GM12891 (cell line): Measurements from ENCODE around the gene FBXL2.

Experiments
- PAX5 ChIP-seq: IDR thresholded peaks from 2 replicates; pipeline ENCODE4 v1.6.1; 2011; ENCODE audit warnings: low read length, moderate library complexity, mild to moderate bottlenecking; ENCODE audit not compliant: insufficient read depth, severe bottlenecking
- POLR2A ChIP-seq: IDR thresholded peaks from 2 replicates; pipeline ENCODE4 v1.6.1; 2011; ENCODE audit warnings: low read depth, low read length, control low read depth
- POLR2AphosphoS5 ChIP-seq: IDR thresholded peaks from 2 replicates; pipeline ENCODE4 v1.6.1; 2011; ENCODE audit warnings: low read depth, low read length, control low read depth
- POU2F2 ChIP-seq: IDR thresholded peaks from 2 replicates; pipeline ENCODE4 v1.6.1; 2011; ENCODE audit warnings: low read depth, mild to moderate bottlenecking, control low read depth, low read length, moderate library complexity
- SPI1 ChIP-seq: IDR thresholded peaks from 2 replicates; pipeline ENCODE4 v1.6.1; 2011; ENCODE audit warnings: low read depth, low read length, control low read depth
- TAF1 ChIP-seq: IDR thresholded peaks from 2 replicates; pipeline ENCODE4 v1.6.1; 2011; ENCODE audit warnings: low read depth, low read length, control low read depth

DNA sequence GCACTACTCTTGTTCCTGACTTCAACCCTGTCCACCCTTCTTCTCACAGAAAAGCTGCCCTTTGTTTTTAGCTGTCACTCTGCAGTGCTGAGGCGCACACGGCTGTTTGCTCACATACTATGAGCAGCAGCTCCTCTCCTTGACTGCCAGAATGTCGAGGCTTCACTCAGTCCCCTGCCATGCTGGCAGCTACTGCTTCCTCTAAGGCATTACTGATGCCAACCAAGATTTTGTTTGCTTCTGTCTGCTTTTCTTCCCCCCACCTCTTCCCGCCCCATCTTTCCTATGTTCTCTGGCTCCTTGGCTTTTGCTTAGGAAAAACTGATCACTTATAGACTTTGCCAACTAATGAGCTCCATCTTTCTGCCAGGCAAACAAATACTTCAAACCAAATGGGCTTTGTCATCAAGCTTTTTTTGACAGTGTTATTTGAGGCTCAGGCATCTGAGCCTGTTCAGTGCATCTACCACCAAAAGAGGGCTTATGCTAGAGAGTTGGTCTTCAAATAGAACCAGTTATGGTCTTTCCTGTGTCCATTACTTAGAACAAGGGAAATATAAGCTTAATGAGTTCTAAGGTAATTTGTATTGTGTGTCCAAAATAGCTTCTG is 81.0 kb downstream of the FBXL2 start:
- TF ChIP-seq TAF1 (no peak), POLR2AphosphoS5 (no peak), POLR2A (no peak), PAX5 (no peak), SPI1 (no peak), POU2F2 (no peak)
